ENCODE results near the gene ANKRD13C. TPM values are rescaled to one million over a fixed set of nuclear protein-coding genes. Genes with fewer than 3 reads are reported as not detected.

Gene ANKRD13C
- total RNA-seq, 1 experiment from 2014 or later, result 20.6 TPM

DNA sequence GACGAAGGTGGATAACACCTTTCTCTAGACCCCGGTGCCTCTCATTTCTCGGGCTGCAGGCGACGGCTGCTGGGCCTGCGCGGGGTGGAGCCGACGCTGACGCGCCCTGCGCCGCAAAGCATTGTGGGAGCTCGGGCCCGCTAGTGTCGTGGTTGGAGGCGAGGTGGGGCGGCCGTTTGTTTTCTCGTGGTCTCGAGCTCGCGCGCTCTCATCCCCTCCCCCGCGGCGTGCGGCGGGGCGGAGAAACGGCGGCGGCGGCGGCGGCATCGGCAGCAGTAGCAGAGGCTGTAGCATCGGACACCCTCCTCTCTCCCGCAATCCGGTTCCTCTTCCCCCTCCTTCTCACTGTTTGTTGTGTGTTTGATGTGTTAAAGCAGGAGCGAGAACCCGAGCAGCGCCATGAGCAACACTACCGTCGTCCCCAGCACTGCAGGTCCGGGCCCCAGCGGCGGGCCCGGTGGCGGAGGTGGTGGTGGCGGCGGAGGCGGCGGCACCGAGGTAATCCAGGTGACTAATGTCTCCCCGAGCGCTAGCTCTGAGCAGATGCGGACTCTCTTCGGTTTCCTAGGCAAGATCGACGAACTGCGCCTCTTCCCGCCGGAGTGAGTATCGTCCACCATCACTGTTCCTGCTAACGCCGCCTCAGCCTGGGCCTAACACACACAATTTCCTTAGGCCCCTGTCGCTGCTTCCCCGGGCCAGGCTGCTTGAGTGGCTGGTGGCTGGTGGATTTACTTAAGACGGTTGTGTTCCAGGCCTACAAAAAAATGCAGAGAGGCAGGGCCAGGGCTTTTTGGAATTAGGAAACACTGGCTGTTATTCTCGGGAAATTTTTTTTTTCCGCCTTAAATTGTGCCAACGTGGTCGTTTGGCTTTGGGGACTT, 133.0 kb downstream of the ANKRD13C start, which contains the start of gene SRSF11:
Gene SRSF11 (plus strand): TSS at position 143 of the 884 bp plus-strand sequence. CDS start 257 bp downstream, at position 400.
- Histone ChIP-seq H3K9me3 (ENCODE audit: low read depth, low read length, poor library complexity, severe bottlenecking) (no peaks in the 10 kb centered on the region), H3K36me3 (ENCODE audit: insufficient read depth, low read length, poor library complexity, severe bottlenecking) (peaks cover 31% of the 10 kb centered on the region), H3K4me1 (ENCODE audit: insufficient read depth, low read length, poor library complexity, severe bottlenecking) (peaks cover 19% of the 10 kb centered on the region), H3K27me3 (replicated peaks; ENCODE audit: insufficient read depth, low read depth, low read length, poor library complexity) (no peaks in the 10 kb centered on the region), H3K27ac (ENCODE audit: low read depth, low read length, poor library complexity, severe bottlenecking) (peak within 1 kb of the TSS; percentile 98), H3K4me3 (ENCODE audit: low read depth, low read length, poor library complexity, severe bottlenecking) (peak within 1 kb of the TSS; percentile 89)
- intact Hi-C loops (cut with micrococcal nuclease; ENCODE audit: unreplicated experiment), result no loop called here
- no TSS peak for BruUV-seq (replicated peaks)
- POLR2A ChIA-PET (ENCODE audit: low non-redundant PET), result interaction anchor here (0.6 to 1.0 kb wide), 4 partner anchors 10 to 189 kb away, joined by 3 to 4 read pairs (median 4); partner anchors contain the start of gene CTH
- TF ChIP-seq, protein P1, sequence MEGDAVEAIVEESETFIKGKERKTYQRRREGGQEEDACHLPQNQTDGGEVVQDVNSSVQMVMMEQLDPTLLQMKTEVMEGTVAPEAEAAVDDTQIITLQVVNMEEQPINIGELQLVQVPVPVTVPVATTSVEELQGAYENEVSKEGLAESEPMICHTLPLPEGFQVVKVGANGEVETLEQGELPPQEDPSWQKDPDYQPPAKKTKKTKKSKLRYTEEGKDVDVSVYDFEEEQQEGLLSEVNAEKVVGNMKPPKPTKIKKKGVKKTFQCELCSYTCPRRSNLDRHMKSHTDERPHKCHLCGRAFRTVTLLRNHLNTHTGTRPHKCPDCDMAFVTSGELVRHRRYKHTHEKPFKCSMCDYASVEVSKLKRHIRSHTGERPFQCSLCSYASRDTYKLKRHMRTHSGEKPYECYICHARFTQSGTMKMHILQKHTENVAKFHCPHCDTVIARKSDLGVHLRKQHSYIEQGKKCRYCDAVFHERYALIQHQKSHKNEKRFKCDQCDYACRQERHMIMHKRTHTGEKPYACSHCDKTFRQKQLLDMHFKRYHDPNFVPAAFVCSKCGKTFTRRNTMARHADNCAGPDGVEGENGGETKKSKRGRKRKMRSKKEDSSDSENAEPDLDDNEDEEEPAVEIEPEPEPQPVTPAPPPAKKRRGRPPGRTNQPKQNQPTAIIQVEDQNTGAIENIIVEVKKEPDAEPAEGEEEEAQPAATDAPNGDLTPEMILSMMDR (conservative IDR thresholded peaks at IDR 0.05; ENCODE audit: low read depth, low read length), result peak; percentile 29; the same call in 1 of the 2 replicates
- TF ChIP-seq EZH2 (IDR thresholded peaks at IDR 0.05; ENCODE audit: borderline replicate concordance, low read depth, low read length, poor library complexity, severe bottlenecking), result no peak
- peak; percentile 98 for DNase-seq (ENCODE audit: low spot score)
- CTCF ChIA-PET, result interaction anchor here (0.6 kb wide), 1 partner anchor 73 kb away, joined by 12 read pairs; no protein-coding TSS in a partner anchor

DNA sequence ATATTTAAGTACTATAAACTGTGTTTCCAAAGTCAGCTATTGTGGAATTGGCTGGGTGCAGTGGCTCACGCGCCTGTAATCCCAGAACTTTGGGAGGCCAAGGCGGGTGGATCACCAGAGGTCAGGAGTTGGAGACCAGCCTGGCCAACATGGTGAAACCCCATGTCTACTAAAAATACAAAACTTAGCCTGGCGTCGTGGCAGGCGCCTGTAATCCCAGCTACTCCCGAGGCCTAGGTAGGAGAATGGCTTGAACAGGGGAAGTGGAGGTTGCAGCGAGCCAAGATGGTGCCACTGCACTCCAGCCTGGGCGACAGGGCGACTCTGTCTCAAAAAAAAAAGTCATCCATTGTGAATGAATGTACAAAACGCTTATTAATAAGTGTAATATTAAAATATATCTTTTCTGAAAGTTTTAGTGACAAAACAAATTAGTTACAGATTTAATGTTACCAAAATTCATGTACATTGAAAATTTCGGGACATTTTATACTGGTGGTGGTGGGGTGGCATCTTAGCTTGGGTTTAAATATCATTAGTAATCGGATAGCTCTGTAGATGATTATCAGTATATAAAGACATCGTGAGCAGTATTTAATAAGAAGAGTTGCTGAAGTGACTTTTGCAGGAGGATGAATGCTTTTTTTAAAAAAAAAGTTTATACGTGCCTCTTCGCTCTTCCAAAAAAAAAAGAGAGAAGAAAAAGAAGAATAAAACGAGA, 133.8 kb downstream of the ANKRD13C start:
- CTCF ChIA-PET, result no interaction called here
- no peak for TF ChIP-seq EZH2 (IDR thresholded peaks at IDR 0.05; ENCODE audit: borderline replicate concordance, low read depth, low read length, poor library complexity, severe bottlenecking)
- TF ChIP-seq, protein P1 (conservative IDR thresholded peaks at IDR 0.05; ENCODE audit: low read depth, low read length), result no peak
- Histone ChIP-seq H3K27ac (ENCODE audit: low read depth, low read length, poor library complexity, severe bottlenecking) (peak overlapping the region; percentile 98), H3K9me3 (ENCODE audit: low read depth, low read length, poor library complexity, severe bottlenecking) (no peaks in the 10 kb centered on the region), H3K4me3 (ENCODE audit: low read depth, low read length, poor library complexity, severe bottlenecking) (peak overlapping the region; percentile 89), H3K36me3 (ENCODE audit: insufficient read depth, low read length, poor library complexity, severe bottlenecking) (peaks cover 30% of the 10 kb centered on the region), H3K27me3 (replicated peaks; ENCODE audit: insufficient read depth, low read depth, low read length, poor library complexity) (no peaks in the 10 kb centered on the region), H3K4me1 (ENCODE audit: insufficient read depth, low read length, poor library complexity, severe bottlenecking) (peaks cover 19% of the 10 kb centered on the region)
- no peak for DNase-seq (ENCODE audit: low spot score)
- POLR2A ChIA-PET (ENCODE audit: low non-redundant PET), result interaction anchor here (0.5 to 1.0 kb wide), 4 partner anchors 15 to 1617 kb away, joined by 3 to 4 read pairs (median 4); partner anchors contain the start of gene CTH
- BruUV-seq (replicated peaks), result TSS peak; percentile 98
- intact Hi-C loops (cut with micrococcal nuclease; ENCODE audit: unreplicated experiment), result no loop called here

DNA sequence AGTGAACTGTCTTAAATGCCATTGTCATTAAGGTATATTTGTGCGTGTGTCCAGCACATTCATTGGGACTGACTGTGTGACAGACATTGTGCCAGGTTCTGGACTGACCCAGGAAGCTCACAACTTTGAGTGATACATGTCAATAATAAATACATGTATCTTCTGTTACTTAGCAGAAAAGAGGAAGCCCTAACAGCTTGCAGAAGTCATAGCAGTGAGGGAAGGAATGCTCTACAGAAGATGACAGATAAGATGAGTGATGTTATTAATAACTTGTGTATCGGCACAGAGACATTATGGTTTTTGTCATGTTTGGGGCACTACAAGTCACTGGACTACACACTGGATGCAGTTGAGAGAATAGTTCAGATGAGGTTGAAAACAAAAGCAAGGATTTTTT, 134.5 kb downstream of the ANKRD13C start:
- Histone ChIP-seq H3K27me3 (replicated peaks; ENCODE audit: insufficient read depth, low read depth, low read length, poor library complexity) (no peaks in the 10 kb centered on the region), H3K9me3 (ENCODE audit: low read depth, low read length, poor library complexity, severe bottlenecking) (no peaks in the 10 kb centered on the region), H3K4me3 (ENCODE audit: low read depth, low read length, poor library complexity, severe bottlenecking) (no peak overlapping the region), H3K36me3 (ENCODE audit: insufficient read depth, low read length, poor library complexity, severe bottlenecking) (peaks cover 24% of the 10 kb centered on the region), H3K4me1 (ENCODE audit: insufficient read depth, low read length, poor library complexity, severe bottlenecking) (peaks cover 19% of the 10 kb centered on the region), H3K27ac (ENCODE audit: low read depth, low read length, poor library complexity, severe bottlenecking) (no peak overlapping the region)
- intact Hi-C loops (cut with micrococcal nuclease; ENCODE audit: unreplicated experiment), result no loop called here
- DNase-seq (ENCODE audit: low spot score), result no peak
- ChIA-PET POLR2A (ENCODE audit: low non-redundant PET) (interaction anchor here (1.0 kb wide), 1 partner anchor 191 kb away, joined by 3 read pairs; the partner anchor contains the start of gene CTH), CTCF (no interaction called here)
- no TSS peak for BruUV-seq (replicated peaks)
- TF ChIP-seq, protein P1 (conservative IDR thresholded peaks at IDR 0.05; ENCODE audit: low read depth, low read length), result no peak
- no peak for TF ChIP-seq EZH2 (IDR thresholded peaks at IDR 0.05; ENCODE audit: borderline replicate concordance, low read depth, low read length, poor library complexity, severe bottlenecking)

All from A673 (cell line).